ENCODE results near the gene DDX47. TPM values are rescaled to one million over a fixed set of nuclear protein-coding genes. Genes with fewer than 3 reads are reported as not detected.
"Not testable (repeated sequence)": the region's sequence is repeated elsewhere in the genome, so short reads cannot be mapped to it uniquely, and the experiment has no call there.

The DDX47 gene
- total RNA-seq, 1 donor from 2014 or later, result 59.6 TPM

DNA sequence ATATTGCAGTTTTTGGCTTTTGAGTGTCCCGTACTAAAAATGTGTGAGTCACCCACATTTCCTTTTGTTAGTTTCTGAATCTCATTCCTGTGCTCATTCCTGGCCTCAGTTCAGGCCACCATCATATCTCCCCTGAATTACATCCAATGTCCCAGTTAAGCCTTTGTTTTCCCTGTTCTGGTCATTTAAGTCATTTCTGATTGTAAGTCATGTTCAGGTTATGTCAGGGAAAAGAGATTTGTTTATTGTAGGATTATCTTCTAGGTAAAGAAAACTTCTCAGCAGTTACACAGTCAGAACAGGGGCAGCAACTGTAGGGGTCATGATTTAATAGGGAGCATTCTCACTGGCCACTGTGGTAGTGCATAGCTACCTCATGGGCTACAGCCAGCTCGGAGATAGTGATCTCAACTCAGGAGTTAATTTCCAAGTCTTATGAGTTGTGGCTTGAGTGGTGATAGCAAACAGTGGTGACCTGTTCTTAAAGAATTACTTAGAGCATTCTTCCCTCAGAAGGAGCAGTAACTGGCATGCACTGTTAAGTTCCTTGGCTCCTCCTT is 6.7 kb downstream of the DDX47 start:
- H3K27ac ChIP-seq, result peak overlapping the region; percentile 49

DNA sequence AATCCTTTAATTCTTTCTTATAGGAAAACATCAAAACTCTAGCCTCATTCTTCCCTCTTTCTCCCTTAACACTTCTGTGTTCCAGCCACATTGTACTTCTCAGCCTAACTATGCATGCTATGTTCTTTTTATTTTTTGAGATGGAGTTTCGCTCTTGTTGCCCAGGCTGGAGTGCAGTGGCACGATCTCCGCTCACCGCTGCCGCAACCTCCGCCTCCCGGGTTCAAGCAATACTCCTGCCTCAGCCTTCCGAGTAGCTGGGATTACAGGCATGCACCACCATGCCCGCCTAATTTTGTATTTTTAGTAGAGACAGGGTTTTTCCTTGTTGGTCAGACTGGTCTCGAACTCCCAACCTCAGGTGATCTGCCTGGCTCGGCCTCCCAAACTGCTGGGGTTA is 7.2 kb downstream of the DDX47 start:
- H3K9me3 ChIP-seq; DNase-seq; H3K4me3 ChIP-seq; H3K27me3 ChIP-seq; intact Hi-C loops (cut with DNase I): not testable (repeated sequence)
- Histone ChIP-seq H3K36me3 (peaks cover 58% of the 10 kb centered on the region), H3K4me1 (peaks cover 24% of the 10 kb centered on the region), H3K27ac (peak overlapping the region; percentile 49)
- ATAC-seq, result peak; percentile 13

More for the DNA sequence above, 6.7 kb downstream of the DDX47 start:
- peak; percentile 88 for ATAC-seq
- intact Hi-C loops (cut with DNase I), result no loop called here
- Histone ChIP-seq H3K4me1 (peaks cover 28% of the 10 kb centered on the region), H3K27me3 (no peaks in the 10 kb centered on the region), H3K36me3 (peaks cover 58% of the 10 kb centered on the region), H3K9me3 (no peaks in the 10 kb centered on the region), H3K4me3 (no peak overlapping the region)
- TF ChIP-seq, protein P1, sequence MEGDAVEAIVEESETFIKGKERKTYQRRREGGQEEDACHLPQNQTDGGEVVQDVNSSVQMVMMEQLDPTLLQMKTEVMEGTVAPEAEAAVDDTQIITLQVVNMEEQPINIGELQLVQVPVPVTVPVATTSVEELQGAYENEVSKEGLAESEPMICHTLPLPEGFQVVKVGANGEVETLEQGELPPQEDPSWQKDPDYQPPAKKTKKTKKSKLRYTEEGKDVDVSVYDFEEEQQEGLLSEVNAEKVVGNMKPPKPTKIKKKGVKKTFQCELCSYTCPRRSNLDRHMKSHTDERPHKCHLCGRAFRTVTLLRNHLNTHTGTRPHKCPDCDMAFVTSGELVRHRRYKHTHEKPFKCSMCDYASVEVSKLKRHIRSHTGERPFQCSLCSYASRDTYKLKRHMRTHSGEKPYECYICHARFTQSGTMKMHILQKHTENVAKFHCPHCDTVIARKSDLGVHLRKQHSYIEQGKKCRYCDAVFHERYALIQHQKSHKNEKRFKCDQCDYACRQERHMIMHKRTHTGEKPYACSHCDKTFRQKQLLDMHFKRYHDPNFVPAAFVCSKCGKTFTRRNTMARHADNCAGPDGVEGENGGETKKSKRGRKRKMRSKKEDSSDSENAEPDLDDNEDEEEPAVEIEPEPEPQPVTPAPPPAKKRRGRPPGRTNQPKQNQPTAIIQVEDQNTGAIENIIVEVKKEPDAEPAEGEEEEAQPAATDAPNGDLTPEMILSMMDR (IDR thresholded peaks at IDR 0.05), result no peak
- no peak for DNase-seq

DNA sequence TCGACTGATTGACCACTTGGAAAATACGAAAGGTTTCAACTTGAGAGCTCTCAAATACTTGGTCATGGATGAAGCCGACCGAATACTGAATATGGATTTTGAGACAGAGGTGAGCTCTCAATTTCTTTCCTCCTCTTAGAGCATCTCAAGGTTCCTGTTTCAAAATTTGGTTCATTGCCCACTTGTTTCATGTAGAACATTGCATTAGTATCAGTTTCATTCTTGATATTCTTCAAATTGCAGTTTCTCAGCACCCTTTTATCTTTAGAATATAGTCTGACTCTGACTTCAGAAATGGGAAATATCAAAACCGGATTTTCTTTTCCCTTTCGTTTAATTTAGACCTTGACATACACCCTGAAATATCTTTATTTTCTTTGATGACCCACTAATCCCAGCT is 8.8 kb downstream of the DDX47 start:
- Histone ChIP-seq H3K4me3 (no peak overlapping the region), H3K27me3 (no peaks in the 10 kb centered on the region), H3K36me3 (peaks cover 66% of the 10 kb centered on the region), H3K27ac (no peak overlapping the region), H3K9me3 (no peaks in the 10 kb centered on the region), H3K4me1 (peaks cover 15% of the 10 kb centered on the region)
- intact Hi-C loops (cut with DNase I), result no loop called here
- DNase-seq, result no peak
- no peak for ATAC-seq
- TF ChIP-seq, protein P1 (IDR thresholded peaks at IDR 0.05), result no peak

DNA sequence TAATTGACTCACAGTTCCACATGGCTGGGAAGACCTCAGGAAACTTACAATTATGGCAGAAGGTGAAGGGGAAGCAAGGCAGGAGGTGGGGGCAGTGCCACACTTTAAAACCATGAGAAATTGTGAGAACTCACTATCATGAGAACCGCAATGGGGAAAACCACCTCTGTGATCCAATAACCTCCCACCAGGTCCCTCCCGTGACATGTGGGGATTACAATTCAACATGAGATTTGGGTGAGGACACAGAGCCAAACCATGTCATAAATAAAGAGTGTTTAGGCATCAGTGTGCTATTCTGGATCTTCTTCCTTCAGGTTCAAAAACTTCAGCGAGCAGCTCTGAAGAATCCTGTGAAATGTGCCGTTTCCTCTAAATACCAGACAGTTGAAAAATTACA is 9.7 kb downstream of the DDX47 start:
- TF ChIP-seq, protein P1 (IDR thresholded peaks at IDR 0.05), result no peak
- H3K9me3 ChIP-seq, result no peaks in the 10 kb centered on the region
- no peak overlapping the region for H3K4me3 ChIP-seq
- H3K36me3 ChIP-seq, result peaks cover 75% of the 10 kb centered on the region
- ATAC-seq (no peak), DNase-seq (no peak)
- peaks cover 15% of the 10 kb centered on the region for H3K4me1 ChIP-seq
- no peaks in the 10 kb centered on the region for H3K27me3 ChIP-seq
- intact Hi-C loops (cut with DNase I), result no loop called here
- H3K27ac ChIP-seq, result no peak overlapping the region

DNA sequence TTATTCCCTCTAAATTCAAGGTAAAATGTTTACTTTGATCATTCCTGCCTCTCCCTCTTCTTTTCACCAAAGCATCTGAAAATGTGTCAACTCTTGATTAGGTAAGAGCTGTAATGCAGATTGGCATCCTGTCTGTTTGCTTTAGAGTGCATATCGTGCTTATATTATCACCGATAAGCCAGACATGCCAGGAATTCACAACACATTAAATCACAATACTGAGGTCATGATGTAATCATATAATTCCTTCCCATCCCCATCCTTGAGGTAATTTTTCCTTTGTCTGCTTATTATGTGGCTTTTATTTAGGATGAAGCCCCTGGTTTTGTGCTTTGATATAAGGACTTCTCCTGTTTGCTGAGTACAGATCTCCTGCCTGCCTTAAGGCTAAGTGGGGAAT is 10.2 kb downstream of the DDX47 start:
- H3K4me1 ChIP-seq, result peaks cover 14% of the 10 kb centered on the region
- no peaks in the 10 kb centered on the region for H3K9me3 ChIP-seq
- H3K27me3 ChIP-seq, result no peaks in the 10 kb centered on the region
- ATAC-seq (peak; percentile 52), DNase-seq (no peak)
- no peak overlapping the region for H3K27ac ChIP-seq
- no peak overlapping the region for H3K4me3 ChIP-seq
- peaks cover 79% of the 10 kb centered on the region for H3K36me3 ChIP-seq
- TF ChIP-seq, protein P1 (IDR thresholded peaks at IDR 0.05), result no peak
- intact Hi-C loops (cut with DNase I), result no loop called here

DNA sequence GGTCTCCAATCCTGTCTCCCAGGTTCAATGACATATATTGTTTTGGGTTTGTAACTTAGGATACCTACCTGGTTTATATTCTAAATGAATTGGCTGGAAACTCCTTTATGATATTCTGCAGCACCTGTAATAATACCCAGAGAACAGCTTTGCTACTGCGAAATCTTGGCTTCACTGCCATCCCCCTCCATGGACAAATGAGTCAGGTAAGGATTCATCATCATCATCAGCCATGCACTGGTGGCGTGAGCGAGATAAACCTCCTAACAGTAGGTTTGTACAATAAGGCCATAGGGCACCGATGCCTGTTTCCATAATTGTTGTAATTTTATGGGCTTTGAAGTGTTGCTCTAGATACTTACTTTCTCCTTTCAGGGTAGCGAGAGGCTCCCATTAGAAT is 10.7 kb downstream of the DDX47 start:
- ATAC-seq, result no peak
- TF ChIP-seq, protein P1 (IDR thresholded peaks at IDR 0.05), result no peak
- DNase-seq, result no peak
- Histone ChIP-seq H3K4me1 (peaks cover 9% of the 10 kb centered on the region), H3K27ac (no peak overlapping the region), H3K9me3 (no peaks in the 10 kb centered on the region), H3K27me3 (no peaks in the 10 kb centered on the region), H3K36me3 (peaks cover 84% of the 10 kb centered on the region), H3K4me3 (no peak overlapping the region)
- intact Hi-C loops (cut with DNase I), result no loop called here
